Activated CD8-positive, alpha-beta T cell treated with anti-CD3 and anti-CD28 coated beads, Interleukin-2, amount 10 ng/mL, durations not matched to agents 7 days and 5 days (primary cell): Measurements from ENCODE around the gene SLC46A1. TPM values are rescaled to one million over a fixed set of nuclear protein-coding genes. Genes with fewer than 3 reads are reported as not detected.

ENCODE experiments used
- ATAC-seq: fragments of 150-1000 bp; cut with Tn5 transposase; one replicate; pipeline ENCODE4 v1.10.0; 2021; ENCODE audit warnings: moderate library complexity
- CTCF ChIA-PET: fragments of 350-600 bp; sonication (Branson Sonifier 250); formaldehyde crosslinking; loops from one replicate; lab custom pipeline; 2021; ENCODE audit warnings: antibody characterized with exemption; lab: Charles Lee
- POLR2A ChIA-PET: fragments of 350-600 bp; sonication (Branson Sonifier 250); formaldehyde crosslinking; loops from one replicate; lab custom pipeline; 2021; ENCODE audit warnings: antibody characterized with exemption; lab: Charles Lee
- DNase-seq: peaks from one replicate; pipeline ENCODE4 v3.0.0-alpha.2; 2020
- H3K27ac Mint-ChIP-seq: one replicate; pipeline ENCODE4 v1.8.0; 2021; ENCODE audit warnings: mild to moderate bottlenecking, mixed read lengths
- H3K27me3 Mint-ChIP-seq: one replicate; pipeline ENCODE4 v1.8.0; 2021; ENCODE audit warnings: low read depth, mixed read lengths
- H3K36me3 Mint-ChIP-seq: one replicate; pipeline ENCODE4 v1.8.0; 2021; ENCODE audit warnings: low read depth, mixed read lengths
- H3K4me1 Mint-ChIP-seq: one replicate; pipeline ENCODE4 v1.8.0; 2021; ENCODE audit warnings: low read depth, mixed read lengths
- H3K4me3 Mint-ChIP-seq: one replicate; pipeline ENCODE4 v1.8.0; 2021; ENCODE audit warnings: mild to moderate bottlenecking, mixed read lengths
- H3K9me3 Mint-ChIP-seq: one replicate; pipeline ENCODE4 v1.8.0; 2022; ENCODE audit warnings: mixed read lengths; ENCODE audit not compliant: insufficient read depth
- total RNA-seq, 2 experiments: library from RNA; stranded (reverse); gene quantifications; one replicate each; pipeline ENCODE4 v1.2.3, GENCODE V29; 2021

SLC46A1 gene
- total RNA-seq, 2 experiments from 2014 or later, result 2.7 to 3.1 TPM

- Mint-ChIP-seq H3K36me3 (no peaks in the 10 kb centered on the region), H3K27me3 (peaks cover 2% of the 10 kb centered on the region), H3K4me3 (no peak overlapping the region), H3K9me3 (no peaks in the 10 kb centered on the region), H3K27ac (no peak overlapping the region), H3K4me1 (no peaks in the 10 kb centered on the region)
- ATAC-seq, result no peak
- POLR2A ChIA-PET, result interaction anchor here (1.0 kb wide), 1 partner anchor 28 kb away, joined by 3 read pairs; no protein-coding TSS in a partner anchor
- no peak for DNase-seq
- CTCF ChIA-PET, result interaction anchor here (0.5 kb wide), 1 partner anchor 23 kb away, joined by 3 read pairs; no protein-coding TSS in a partner anchor
Measured at GRCh38 chr17:28421787-28422305, 15.8 kb upstream of the SLC46A1 start.

- DNase-seq (peak; percentile 70), ATAC-seq (peak; percentile 96)
- ChIA-PET POLR2A (no interaction called here), CTCF (interaction anchor here (0.6 to 2.6 kb wide), 35 partner anchors 8 to 803 kb away, joined by 3 to 24 read pairs (median 3); partner anchors contain the start of genes IFT20, LYRM9, POLDIP2 and SLC46A1)
- Mint-ChIP-seq H3K27me3 (peaks cover 7% of the 10 kb centered on the region), H3K27ac (no peak overlapping the region), H3K4me3 (no peak overlapping the region), H3K36me3 (no peaks in the 10 kb centered on the region), H3K9me3 (no peaks in the 10 kb centered on the region), H3K4me1 (peaks cover 2% of the 10 kb centered on the region)
Measured at GRCh38 chr17:28416703-28417311, 10.8 kb upstream of the SLC46A1 start.

GRCh38 chr17:28415886-28416285 lies 9.9 kb upstream of the SLC46A1 start:
- H3K4me1 Mint-ChIP-seq, result peaks cover 2% of the 10 kb centered on the region
- no peaks in the 10 kb centered on the region for H3K36me3 Mint-ChIP-seq
- H3K9me3 Mint-ChIP-seq, result no peaks in the 10 kb centered on the region
- DNase-seq, result no peak
- ChIA-PET POLR2A (no interaction called here), CTCF (interaction anchor here (1.0 to 2.6 kb wide), 14 partner anchors 8 to 68 kb away, joined by 3 to 24 read pairs (median 5); partner anchors contain the start of genes POLDIP2 and SLC46A1)
- no peak for ATAC-seq
- no peak overlapping the region for H3K4me3 Mint-ChIP-seq
- no peak overlapping the region for H3K27ac Mint-ChIP-seq
- H3K27me3 Mint-ChIP-seq, result peaks cover 11% of the 10 kb centered on the region

GRCh38 chr17:28413804-28414203 lies 7.8 kb upstream of the SLC46A1 start:
- no peak overlapping the region for H3K27ac Mint-ChIP-seq
- H3K9me3 Mint-ChIP-seq, result no peaks in the 10 kb centered on the region
- H3K27me3 Mint-ChIP-seq, result peaks cover 19% of the 10 kb centered on the region
- no peak for DNase-seq
- H3K36me3 Mint-ChIP-seq, result no peaks in the 10 kb centered on the region
- peaks cover 2% of the 10 kb centered on the region for H3K4me1 Mint-ChIP-seq
- POLR2A ChIA-PET, result no interaction called here
- ATAC-seq, result no peak
- no peak overlapping the region for H3K4me3 Mint-ChIP-seq
- CTCF ChIA-PET, result no interaction called here

- no peaks in the 10 kb centered on the region for H3K36me3 Mint-ChIP-seq
- no peak overlapping the region for H3K4me3 Mint-ChIP-seq
- H3K27ac Mint-ChIP-seq, result no peak overlapping the region
- ATAC-seq (no peak), DNase-seq (no peak)
- H3K27me3 Mint-ChIP-seq, result peaks cover 26% of the 10 kb centered on the region
- no peaks in the 10 kb centered on the region for H3K9me3 Mint-ChIP-seq
- CTCF ChIA-PET, result no interaction called here
- H3K4me1 Mint-ChIP-seq, result peaks cover 2% of the 10 kb centered on the region
- POLR2A ChIA-PET, result no interaction called here
Measured at GRCh38 chr17:28412099-28412498, 6.1 kb upstream of the SLC46A1 start.

GRCh38 chr17:28407974-28408306 lies 1.9 kb upstream of the SLC46A1 start:
- Mint-ChIP-seq H3K27ac (no peak overlapping the region), H3K27me3 (peaks cover 23% of the 10 kb centered on the region), H3K4me3 (no peak overlapping the region), H3K4me1 (peaks cover 8% of the 10 kb centered on the region), H3K36me3 (no peaks in the 10 kb centered on the region), H3K9me3 (no peaks in the 10 kb centered on the region)
- no peak for DNase-seq
- ATAC-seq, result no peak
- ChIA-PET POLR2A (no interaction called here), CTCF (interaction anchor here (2.8 kb wide), 1 partner anchor 9 kb away, joined by 24 read pairs; no protein-coding TSS in a partner anchor)

- H3K4me3 Mint-ChIP-seq, result no peak overlapping the region
- CTCF ChIA-PET, result interaction anchor here (2.8 kb wide), 1 partner anchor 10 kb away, joined by 24 read pairs; no protein-coding TSS in a partner anchor
Measured at GRCh38 chr17:28407130-28407973, 1.3 kb upstream of the SLC46A1 start.

GRCh38 chr17:28406473-28406814 lies 432 bp upstream of the SLC46A1 start:
- DNase-seq, result no peak
- Mint-ChIP-seq H3K4me3 (peak overlapping the region; percentile 70), H3K36me3 (no peaks in the 10 kb centered on the region), H3K27me3 (peaks cover 19% of the 10 kb centered on the region), H3K4me1 (peaks cover 13% of the 10 kb centered on the region), H3K27ac (peak overlapping the region; percentile 45), H3K9me3 (no peaks in the 10 kb centered on the region)
- ChIA-PET POLR2A (no interaction called here), CTCF (interaction anchor here (2.8 to 3.6 kb wide), 2 partner anchors 10 kb away, joined by 19 to 24 read pairs; no protein-coding TSS in a partner anchor)
- no peak for ATAC-seq

More at GRCh38 chr17:28407130-28407973, 1.3 kb upstream of the SLC46A1 start:
- H3K9me3 Mint-ChIP-seq, result no peaks in the 10 kb centered on the region
- no peaks in the 10 kb centered on the region for H3K36me3 Mint-ChIP-seq
- H3K27me3 Mint-ChIP-seq, result peaks cover 23% of the 10 kb centered on the region
- POLR2A ChIA-PET, result interaction anchor here (0.7 kb wide), 1 partner anchor 287 kb away, joined by 3 read pairs; no protein-coding TSS in a partner anchor
- H3K4me1 Mint-ChIP-seq, result peaks cover 8% of the 10 kb centered on the region
- no peak overlapping the region for H3K27ac Mint-ChIP-seq
- DNase-seq (no peak), ATAC-seq (no peak)

GRCh38 chr17:28404812-28405570 lies 1.0 kb downstream of the SLC46A1 start:
- Mint-ChIP-seq H3K36me3 (no peaks in the 10 kb centered on the region), H3K27ac (no peak overlapping the region), H3K27me3 (peaks cover 8% of the 10 kb centered on the region), H3K4me3 (peak overlapping the region; percentile 72), H3K9me3 (no peaks in the 10 kb centered on the region), H3K4me1 (peaks cover 13% of the 10 kb centered on the region)
- ChIA-PET POLR2A (interaction anchor here (0.6 to 1.5 kb wide), 4 partner anchors 20 to 69 kb away, joined by 3 to 7 read pairs (median 5); partner anchors contain the start of genes IFT20, POLDIP2 and TNFAIP1), CTCF (interaction anchor here (0.6 to 3.6 kb wide), 3 partner anchors 12 to 47 kb away, joined by 3 to 19 read pairs (median 3); a partner anchor contains a TSS)
- ATAC-seq, result no peak
- no peak for DNase-seq

GRCh38 chr17:28404461-28404811 lies 1.6 kb downstream of the SLC46A1 start:
- no peak overlapping the region for H3K27ac Mint-ChIP-seq
- H3K4me1 Mint-ChIP-seq, result peaks cover 13% of the 10 kb centered on the region
- peaks cover 7% of the 10 kb centered on the region for H3K27me3 Mint-ChIP-seq
- CTCF ChIA-PET, result interaction anchor here (0.6 to 3.6 kb wide), 3 partner anchors 12 to 46 kb away, joined by 3 to 19 read pairs (median 3); a partner anchor contains a TSS
- no peak for ATAC-seq
- H3K9me3 Mint-ChIP-seq, result no peaks in the 10 kb centered on the region
- no peak overlapping the region for H3K4me3 Mint-ChIP-seq
- H3K36me3 Mint-ChIP-seq, result no peaks in the 10 kb centered on the region
- POLR2A ChIA-PET, result interaction anchor here (0.6 to 1.5 kb wide), 3 partner anchors 20 to 69 kb away, joined by 3 to 7 read pairs (median 4); partner anchors contain the start of genes IFT20, POLDIP2 and TNFAIP1
- no peak for DNase-seq

GRCh38 chr17:28404007-28404406 lies 2.0 kb downstream of the SLC46A1 start:
- CTCF ChIA-PET, result interaction anchor here (1.2 to 3.6 kb wide), 2 partner anchors 13 to 46 kb away, joined by 3 to 19 read pairs; a partner anchor contains a TSS
- DNase-seq (no peak), ATAC-seq (no peak)
- POLR2A ChIA-PET, result interaction anchor here (0.6 to 1.5 kb wide), 2 partner anchors 19 to 47 kb away, joined by 3 to 7 read pairs; partner anchors contain the start of gene POLDIP2
- Mint-ChIP-seq H3K4me3 (no peak overlapping the region), H3K27me3 (peaks cover 7% of the 10 kb centered on the region), H3K4me1 (peaks cover 13% of the 10 kb centered on the region), H3K36me3 (no peaks in the 10 kb centered on the region), H3K27ac (no peak overlapping the region), H3K9me3 (no peaks in the 10 kb centered on the region)
